HG02852 (cell line): ENCODE data around the gene MYO3B.
A peak's percentile ranks its signal among the peaks of the same experiment; 100 is the strongest.

Experiments
- ATAC-seq: cut with Tn5 transposase; IDR thresholded peaks from one replicate; pipeline ENCODE4 v1.9.1; 2021; ENCODE audit warnings: mild to moderate bottlenecking, moderate library complexity; ENCODE audit not compliant: unreplicated experiment

Gene MYO3B

GRCh38 chr2:170177950-170178781 lies at the start of gene MYO3B:
Gene MYO3B, plus strand, starts transcription at chr2:170178147. Its CDS starts 141 bp downstream, at chr2:170178288.
- ATAC-seq = no peak

- no peak for ATAC-seq
Observed at GRCh38 chr2:170139276-170139967, 38.5 kb upstream of the MYO3B start.

DNA sequence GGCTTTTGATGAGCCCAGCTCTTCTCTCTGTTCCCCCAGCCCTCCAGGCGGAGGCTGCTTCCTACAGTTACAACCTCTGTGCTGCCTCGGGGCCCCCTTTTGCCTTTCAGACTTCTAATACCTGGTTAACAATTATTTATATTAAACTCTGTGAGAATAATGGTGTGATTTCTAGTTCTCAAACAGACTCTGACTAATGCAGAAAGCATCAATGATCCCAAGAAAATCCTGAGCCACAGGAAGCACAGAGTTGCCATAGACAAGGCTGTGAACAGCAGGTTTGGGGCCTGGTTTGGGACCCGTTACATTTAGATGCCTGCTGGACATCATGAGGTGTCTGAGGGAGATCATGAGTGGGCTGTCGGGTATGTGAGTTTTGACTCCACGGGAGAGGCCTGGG lies 37.4 kb upstream of the MYO3B start:
- no peak for ATAC-seq

DNA sequence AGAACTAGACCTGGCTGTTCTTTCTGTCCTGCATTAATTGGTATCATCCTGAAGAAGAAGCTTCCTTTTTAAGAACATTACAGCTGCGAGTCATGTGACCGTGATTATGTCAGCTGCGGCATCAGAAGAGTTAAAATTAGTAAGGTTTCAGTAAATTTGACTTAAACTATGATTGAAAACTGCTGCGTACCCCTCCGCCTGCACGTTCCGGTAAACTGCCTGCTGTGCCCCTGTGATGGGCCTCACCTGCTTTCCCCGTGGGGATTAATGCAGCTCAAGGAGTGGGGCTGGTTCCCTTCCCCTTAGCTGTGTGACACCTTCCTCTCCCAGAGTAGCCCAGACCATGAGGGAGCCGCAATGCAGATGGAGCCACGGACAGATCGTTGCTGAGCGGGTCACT lies 36.1 kb upstream of the MYO3B start:
- no peak for ATAC-seq

DNA sequence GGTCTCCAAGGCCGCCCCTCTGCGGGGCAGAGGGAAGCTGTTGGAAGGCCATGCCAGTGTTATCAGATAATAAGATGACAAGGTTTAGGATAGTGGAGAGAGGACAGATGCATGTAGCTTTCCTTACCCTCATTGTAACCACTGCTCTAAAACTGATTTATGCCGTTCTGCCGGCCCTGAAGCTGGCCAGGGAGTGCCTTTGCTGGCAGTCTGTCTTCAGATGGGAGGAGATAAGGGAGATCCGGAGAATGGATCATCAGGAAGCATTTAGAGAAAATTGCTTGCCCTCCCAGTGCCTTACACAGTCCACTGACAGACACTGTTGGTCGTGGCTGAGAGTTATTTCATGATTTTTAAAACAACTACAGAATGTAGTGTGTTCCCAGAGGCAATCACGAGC lies 35.4 kb upstream of the MYO3B start:
- no peak for ATAC-seq

DNA sequence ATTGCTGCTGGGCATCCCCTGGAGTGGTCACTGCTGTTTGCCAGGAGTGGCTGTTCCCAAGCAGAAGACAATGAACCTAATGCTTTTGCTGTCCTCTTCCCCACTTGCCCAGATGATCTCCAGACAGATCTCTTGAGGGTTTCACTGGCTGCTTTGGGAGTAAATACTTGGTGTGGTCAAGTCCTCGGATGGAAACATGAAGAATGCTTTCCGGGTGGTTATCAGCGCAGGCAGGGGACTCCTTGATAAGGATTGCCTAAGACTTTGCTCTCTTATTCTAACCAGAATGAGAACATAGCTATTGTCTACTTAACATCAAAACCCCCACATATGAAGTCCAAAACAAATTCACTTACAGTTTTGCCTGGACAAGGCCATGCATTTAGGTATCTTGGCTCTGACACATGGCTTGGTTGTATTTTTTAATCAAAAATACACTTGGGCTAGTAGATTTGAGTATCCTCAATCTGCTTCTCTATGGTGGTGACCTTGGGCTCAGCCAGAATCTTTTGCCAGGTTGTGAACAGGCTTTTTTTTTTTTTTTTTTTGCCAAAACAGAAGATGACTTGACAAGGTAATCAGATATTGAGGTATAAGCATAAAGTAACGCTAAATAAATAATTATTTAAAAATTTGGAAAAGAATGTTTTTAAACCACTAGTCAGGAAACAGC lies 34.8 kb upstream of the MYO3B start:
- ATAC-seq = no peak

DNA sequence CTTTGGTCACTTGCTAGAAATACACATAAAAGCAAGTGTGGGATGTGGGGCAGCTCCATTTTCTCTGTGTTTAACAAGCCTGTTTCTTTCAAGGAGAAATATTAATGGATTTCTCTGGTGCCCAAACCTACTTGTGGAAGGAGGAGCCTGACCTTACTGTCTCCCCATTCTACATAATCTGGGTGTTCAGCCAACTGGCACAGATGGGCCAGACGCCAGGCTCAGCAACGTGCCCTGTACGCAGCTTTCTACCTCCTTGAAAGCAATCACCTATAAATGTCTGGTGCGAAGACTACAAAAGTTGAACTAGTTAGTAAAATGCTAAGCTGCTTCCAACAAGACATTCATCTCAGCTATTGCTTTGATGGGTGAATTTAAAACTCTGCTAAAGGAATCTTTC lies 33.2 kb upstream of the MYO3B start:
- no peak for ATAC-seq

DNA sequence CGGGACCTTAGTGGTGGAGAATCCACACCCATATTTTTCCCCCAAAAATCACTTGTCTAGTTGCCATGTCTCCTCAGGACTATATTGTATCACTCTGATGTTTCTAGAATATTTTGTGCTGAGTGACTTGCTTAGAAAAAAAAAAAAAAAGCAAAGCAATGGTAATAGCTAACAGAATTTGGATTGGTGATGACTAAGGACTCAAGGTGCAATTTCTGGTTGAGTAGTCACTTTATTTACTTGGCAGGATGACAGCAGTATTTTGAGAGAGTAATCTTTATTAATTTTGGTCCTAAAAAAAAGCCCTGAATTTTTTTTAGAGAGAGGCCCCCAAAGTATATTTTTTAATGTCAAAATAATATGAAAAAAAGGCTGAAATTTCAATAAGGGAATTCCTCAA lies 32.8 kb upstream of the MYO3B start:
- no peak for ATAC-seq

DNA sequence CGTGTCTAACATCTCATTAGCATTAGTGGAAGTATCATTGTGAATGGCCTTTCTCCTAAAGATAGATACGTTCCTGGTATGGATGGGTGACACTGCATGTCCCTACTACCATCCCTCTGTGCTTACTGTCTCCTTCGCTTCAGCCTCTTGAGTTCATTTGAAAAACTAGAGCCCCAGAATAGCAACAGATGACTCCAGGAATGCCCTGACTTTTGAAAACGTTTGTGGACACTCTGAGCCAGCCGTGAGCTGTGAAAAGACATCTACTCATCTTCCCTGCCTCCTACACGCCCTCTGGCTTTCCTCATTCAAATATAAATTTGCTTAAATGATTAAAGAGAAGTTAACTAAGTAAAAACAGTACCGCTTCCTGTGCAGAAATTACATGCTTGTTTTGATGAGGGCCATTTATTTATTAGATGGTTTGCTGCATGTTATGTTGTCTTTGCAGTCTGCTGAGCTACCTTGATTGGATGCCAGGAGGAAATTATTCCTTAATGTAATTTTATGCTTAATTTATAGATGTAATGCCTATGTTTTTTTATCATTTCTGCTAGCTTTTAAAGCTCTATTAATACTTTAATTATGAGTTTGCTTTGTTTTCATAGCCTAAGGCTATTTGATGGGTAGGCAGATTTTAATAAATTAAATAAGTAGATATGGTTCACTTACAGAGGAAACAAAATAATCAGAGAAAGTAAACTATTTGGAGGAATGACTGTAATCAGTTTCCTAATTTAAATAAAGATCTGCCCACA lies 32.1 kb upstream of the MYO3B start:
- no peak for ATAC-seq

GRCh38 chr2:170146784-170147183 lies 31.2 kb upstream of the MYO3B start:
- ATAC-seq = no peak

DNA sequence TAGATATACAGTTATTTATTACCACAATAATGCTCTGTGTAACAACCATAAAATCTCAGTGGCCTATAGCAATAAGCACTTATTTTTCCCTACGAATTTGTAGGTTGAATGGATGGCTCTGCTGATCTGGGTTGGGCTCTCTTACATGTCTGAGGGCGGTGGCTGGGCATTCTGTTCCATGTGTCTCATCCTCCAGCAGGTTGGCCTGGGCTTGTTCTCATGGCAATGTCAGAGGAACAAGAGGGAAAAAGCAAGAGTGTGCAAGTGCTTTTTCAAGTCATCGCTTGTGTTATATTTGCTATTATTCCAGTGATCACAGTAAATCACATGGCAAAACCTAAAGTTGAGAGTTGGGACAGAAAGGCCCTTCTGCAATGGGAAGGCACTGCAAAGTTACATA lies 30.4 kb upstream of the MYO3B start:
- no peak for ATAC-seq

DNA sequence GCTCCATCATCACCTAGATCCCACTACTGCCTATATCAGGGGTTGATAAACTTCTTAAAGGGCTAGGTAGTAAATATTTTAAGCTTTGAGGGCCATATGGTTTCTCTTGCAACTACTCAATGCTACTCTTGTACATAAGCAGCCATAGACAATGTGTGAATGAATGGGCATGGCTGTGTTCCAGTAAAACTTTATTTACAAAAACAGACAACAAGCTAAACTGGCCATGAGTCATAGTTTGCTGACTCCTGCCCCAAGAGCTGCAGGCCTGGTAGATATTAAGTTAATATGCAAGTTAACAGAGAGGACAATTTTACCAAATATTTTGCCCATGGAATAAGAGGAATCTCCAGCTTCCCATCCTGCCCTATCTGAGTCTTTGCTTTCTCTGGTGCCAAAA lies 29.8 kb upstream of the MYO3B start:
- no peak for ATAC-seq

DNA sequence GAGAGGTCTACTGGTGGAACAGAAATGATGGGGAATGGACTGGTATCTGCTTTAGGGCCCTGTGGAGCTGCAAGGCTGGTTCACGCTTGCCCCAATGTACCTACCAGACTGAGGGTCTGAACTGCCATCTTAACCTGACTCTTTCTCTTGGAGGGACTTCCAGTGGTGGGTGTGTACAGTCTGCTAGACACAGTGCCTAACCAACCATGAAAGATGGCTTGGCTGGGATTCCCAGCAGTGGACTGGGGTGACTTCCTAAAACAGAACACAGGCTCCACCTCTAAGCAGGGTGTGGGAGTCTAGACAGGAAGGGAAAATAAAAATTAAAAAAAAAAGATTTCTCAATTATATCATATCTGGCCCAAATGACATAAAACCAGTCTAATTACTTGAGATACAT lies 25.5 kb upstream of the MYO3B start:
- no peak for ATAC-seq

DNA sequence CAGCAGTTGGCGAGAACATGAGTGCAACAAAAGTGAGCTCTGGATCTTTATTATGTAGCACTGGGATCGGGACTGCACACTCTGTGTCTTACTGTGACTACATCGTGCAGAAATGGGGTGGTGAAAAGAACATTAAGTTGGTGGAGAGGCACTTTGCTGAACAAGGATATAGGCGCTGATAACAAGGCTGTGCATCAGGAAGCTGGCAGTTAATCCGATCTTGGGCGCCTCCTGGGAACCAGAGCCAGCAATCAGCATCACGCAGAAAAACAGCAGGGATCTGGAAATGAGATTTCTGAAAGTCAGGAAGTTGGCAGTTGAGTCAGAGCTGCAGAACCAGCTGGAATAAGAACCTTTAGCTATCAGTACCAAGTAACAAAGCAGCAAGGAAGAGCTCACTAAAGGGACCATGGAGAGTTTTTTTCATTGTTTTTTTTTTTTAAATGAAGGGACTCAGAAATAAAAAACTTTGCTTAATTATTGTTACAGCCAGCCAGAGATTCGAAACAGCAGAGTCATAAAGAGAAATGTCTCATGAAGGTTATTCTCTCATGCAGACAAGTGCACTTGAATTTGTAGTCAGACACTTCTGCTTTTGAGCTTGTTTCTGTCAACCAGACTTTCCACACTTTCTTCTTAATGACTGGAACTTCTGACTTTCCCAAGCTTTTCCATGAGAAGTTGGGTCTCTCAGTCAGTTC lies 22.8 kb upstream of the MYO3B start:
- peak; percentile 80 for ATAC-seq

- ATAC-seq = peak; percentile 14
Observed at GRCh38 chr2:170155723-170156253, 22.2 kb upstream of the MYO3B start.

GRCh38 chr2:170156592-170156991 lies 21.4 kb upstream of the MYO3B start:
- no peak for ATAC-seq

DNA sequence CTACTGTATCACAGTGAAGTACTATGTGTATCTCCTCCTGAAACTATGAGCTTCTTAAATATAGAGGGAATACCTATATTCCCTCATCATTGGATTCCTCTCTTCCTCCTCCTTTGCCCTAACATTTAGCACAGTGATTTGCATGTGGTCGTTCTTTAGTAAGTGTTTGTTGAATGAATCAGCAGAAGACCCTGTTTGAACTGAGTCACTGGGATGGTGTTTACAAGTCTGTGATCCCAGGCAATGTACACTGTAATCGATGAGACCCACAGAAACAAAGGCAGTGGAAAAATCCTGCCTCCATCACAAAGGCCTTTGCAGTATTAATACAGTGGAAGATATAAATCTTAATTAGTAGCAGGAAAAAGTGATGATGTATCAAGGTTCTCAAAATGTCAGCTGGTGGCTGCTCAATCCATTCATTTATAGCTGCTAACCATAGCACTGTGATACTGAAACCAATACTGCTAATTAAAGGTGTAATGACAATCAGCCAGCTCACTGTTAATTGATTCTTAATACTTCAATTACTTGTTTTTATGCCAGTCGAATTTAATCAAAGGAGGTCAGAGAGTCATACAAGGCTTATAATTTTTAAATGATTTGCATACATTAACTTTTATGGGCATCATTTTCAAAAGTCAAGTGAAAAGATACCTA lies 20.8 kb upstream of the MYO3B start:
- ATAC-seq = no peak

DNA sequence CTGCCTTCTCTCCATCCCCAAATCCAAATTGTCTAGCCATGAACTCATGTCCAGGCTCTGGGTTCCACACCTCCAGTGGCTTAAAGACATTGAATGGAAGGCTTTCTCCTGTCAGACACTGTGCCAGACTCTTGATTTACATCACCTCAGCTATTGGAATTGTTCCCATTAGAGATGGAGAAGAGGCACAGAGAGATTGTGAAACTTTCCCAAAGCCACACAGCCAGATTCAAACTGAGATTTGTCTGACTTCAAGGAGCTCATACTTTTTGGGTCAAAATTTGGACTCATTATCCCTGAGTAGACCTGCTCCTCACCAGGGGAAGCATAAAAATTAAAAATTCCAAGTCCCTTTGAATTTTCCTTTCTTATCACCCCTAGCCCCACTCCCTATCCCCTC lies 18.9 kb upstream of the MYO3B start:
- no peak for ATAC-seq

- no peak for ATAC-seq
Observed at GRCh38 chr2:170161516-170162270, 16.3 kb upstream of the MYO3B start.
